Panc1 (cell line): ENCODE data around the gene CHPF2. TPM values are rescaled to one million over a fixed set of nuclear protein-coding genes. Genes with fewer than 3 reads are reported as not detected.

Experiments
- ATAC-seq: fragments of 200-7000 bp; cut with Tn5 transposase; 2 replicates; pipeline ENCODE4 v1.9.1; 2020; ENCODE audit warnings: mild to moderate bottlenecking, moderate library complexity
- BruUV-seq: library from RNA; stranded (reverse); fragments of 400-500 nt; replicated peaks from 2 replicates; lab custom pipeline; 2021; lab: Mats Ljungman, UMichigan
- CTCF ChIA-PET: fragments of 300-600 bp; sonication (Branson Sonifier 250); formaldehyde crosslinking; loops from one replicate; lab custom pipeline; 2022; ENCODE audit warnings: antibody characterized with exemption; lab: Charles Lee
- POLR2A ChIA-PET: fragments of 300-600 bp; sonication (Branson Sonifier 250); formaldehyde crosslinking; loops from one replicate; lab custom pipeline; 2022; ENCODE audit warnings: antibody characterized with exemption; lab: Charles Lee
- DNase-seq: peaks from one replicate; pipeline ENCODE4 v3.0.0-alpha.2; 2010; ENCODE audit warnings: low read depth, low spot score
- H3K27ac ChIP-seq: 2 replicates; pipeline ENCODE4 v1.5.1; 2011; ENCODE audit warnings: mild to moderate bottlenecking, low read length, inconsistent platforms
- H3K27me3 ChIP-seq: fragments of 200-500 bp; sonication (Bioruptor generic); 2 replicates; pipeline ENCODE4 v1.6.0; 2014; ENCODE audit warnings: low read length, inconsistent platforms; ENCODE audit not compliant: control insufficient read depth, insufficient read depth
- H3K36me3 ChIP-seq: fragments of 200-500 bp; sonication (Bioruptor generic); 2 replicates; pipeline ENCODE4 v1.5.1; 2014; ENCODE audit warnings: inconsistent platforms, mild to moderate bottlenecking, low read length, moderate library complexity; ENCODE audit not compliant: control insufficient read depth, insufficient read depth
- H3K4me1 ChIP-seq: 2 replicates; pipeline ENCODE4 v1.5.1; 2011; ENCODE audit warnings: inconsistent platforms, mild to moderate bottlenecking, low read length, moderate library complexity; ENCODE audit not compliant: control insufficient read depth, insufficient read depth
- H3K4me3 ChIP-seq, 2 experiments: 2 replicates each; pipeline ENCODE4 v1.5.1; 2011 to 2012; ENCODE audit warnings: low read depth in 2 of 2, low read length in 2 of 2, mild to moderate bottlenecking in 2 of 2, inconsistent platforms in 1 of 2, moderate library complexity in 1 of 2
- H3K9me3 ChIP-seq: fragments of 200-500 bp; sonication (Bioruptor generic); 2 replicates; pipeline ENCODE4 v1.5.1; 2014; ENCODE audit warnings: low read depth, mild to moderate bottlenecking, inconsistent platforms, low read length, moderate library complexity; ENCODE audit not compliant: control insufficient read depth, insufficient read depth
- CTCF ChIP-seq: fragments of 450-650 bp; IDR thresholded peaks from 2 replicates; pipeline ENCODE4 v1.5.1; 2017; ENCODE audit warnings: mild to moderate bottlenecking
- POLR2AphosphoS5 ChIP-seq: IDR thresholded peaks from 2 replicates; pipeline ENCODE4 v1.6.1; 2012; ENCODE audit warnings: mild to moderate bottlenecking, low read depth, low read length, moderate library complexity
- REST ChIP-seq, 2 experiments: IDR thresholded peaks; 2 replicates each; pipeline ENCODE4 v1.6.1; 2011 to 2012; ENCODE audit warnings: low read depth in 2 of 2, control low read depth in 1 of 2, low read length in 1 of 2, mild to moderate bottlenecking in 1 of 2, moderate library complexity in 1 of 2; ENCODE audit not compliant: insufficient read depth in 1 of 2
- SIN3A ChIP-seq: IDR thresholded peaks from 2 replicates; pipeline ENCODE4 v1.6.1; 2012; ENCODE audit warnings: low read depth, mild to moderate bottlenecking, low read length, moderate library complexity, borderline replicate concordance; ENCODE audit not compliant: insufficient read depth
- TCF7L2 ChIP-seq: IDR thresholded peaks from 2 replicates; pipeline ENCODE4 v1.6.1; 2011; ENCODE audit warnings: mild to moderate bottlenecking, low read depth, low read length, inconsistent platforms
- in situ Hi-C: cut with HindIII; loops from 2 replicates; pipeline ENCODE4 v1.10.0; 2016; ENCODE audit warnings: low sequenced_read_pairs, low pct_unique_long_range_greater_than_20kb
- intact Hi-C: fragments of 100-400 bp; cut with micrococcal nuclease; formaldehyde crosslinking; loops from one replicate; pipeline ENCODE4 v1.10.0; 2022; ENCODE audit not compliant: unreplicated experiment
- total RNA-seq: library from RNA; stranded (reverse); gene quantifications from one replicate; pipeline ENCODE4 v1.2.1, GENCODE V29; 2021; ENCODE audit not compliant: unreplicated experiment

Gene CHPF2
- total RNA-seq, 1 experiment from 2014 or later, result 44.9 TPM

DNA sequence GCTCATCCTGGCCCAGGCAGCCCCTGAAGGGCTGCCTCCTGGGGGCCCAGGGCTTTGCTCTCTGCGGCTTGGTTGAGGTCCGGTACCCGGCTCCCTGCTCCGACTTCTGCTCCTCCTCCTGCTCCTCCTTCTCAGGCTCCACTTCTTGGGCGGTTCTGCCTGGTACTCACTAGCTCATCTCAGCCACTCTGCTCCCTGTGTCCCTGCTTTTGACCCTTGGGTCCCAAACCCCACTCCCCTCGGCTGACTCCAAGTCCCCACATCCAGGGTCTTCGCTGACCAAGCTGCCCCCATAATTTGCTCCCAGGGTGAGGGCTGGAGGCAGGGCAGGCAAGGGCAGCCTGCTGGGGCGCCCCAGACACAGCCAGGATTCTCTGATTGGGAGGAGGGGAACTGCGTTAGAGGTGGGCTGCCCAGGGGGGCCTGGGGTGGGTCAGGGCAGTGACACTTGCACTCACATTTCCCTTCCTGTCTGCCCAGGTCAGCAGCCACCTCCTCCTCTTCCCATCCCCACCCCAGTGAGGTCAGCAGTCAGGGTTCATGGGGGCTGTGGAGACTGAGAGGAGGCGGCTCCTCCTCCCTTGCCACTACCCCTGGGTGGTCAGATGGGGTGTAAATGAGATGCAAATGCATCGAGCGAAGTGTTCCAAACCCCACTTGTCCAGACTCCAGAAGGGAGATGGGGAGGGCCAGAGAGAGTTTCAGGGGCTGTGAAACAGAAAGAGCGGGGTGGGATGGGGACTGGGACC lies 14.0 kb downstream of the CHPF2 start:
- Histone ChIP-seq H3K4me1 (peaks cover 42% of the 10 kb centered on the region), H3K4me3 (peak overlapping the region; percentile 32 to 44; a peak in 3 of 4 replicates), H3K36me3 (no peaks in the 10 kb centered on the region), H3K9me3 (no peaks in the 10 kb centered on the region), H3K27ac (no peak overlapping the region), H3K27me3 (no peaks in the 10 kb centered on the region)
- ChIA-PET POLR2A (no interaction called here), CTCF (interaction anchor here (0.6 to 1.0 kb wide), 5 partner anchors 19 to 139 kb away, joined by 3 to 14 read pairs (median 3); no protein-coding TSS in a partner anchor)
- intact Hi-C loops (no loop called here), in situ Hi-C loops (no loop called here)
- no peak for DNase-seq
- ATAC-seq, result peak; percentile 46; the same call in 1 of the 2 replicates
- no peak for TF ChIP-seq SIN3A
- no peak for TF ChIP-seq REST (IDR thresholded peaks at IDR 0.05; ENCODE audit: insufficient read depth in 1 of 2, low read depth in 2 of 2, low read length in 1 of 2)
- no peak for TF ChIP-seq POLR2AphosphoS5
- TF ChIP-seq CTCF, result no peak
- TF ChIP-seq TCF7L2, result no peak
- no TSS peak for BruUV-seq

GRCh38 chr7:151246851-151247580 lies 14.7 kb downstream of the CHPF2 start:
- Histone ChIP-seq H3K27me3 (no peaks in the 10 kb centered on the region), H3K36me3 (no peaks in the 10 kb centered on the region), H3K4me3 (peak overlapping the region in 1 of 2 experiments; percentile 75; a peak in 2 of 4 replicates), H3K27ac (no peak overlapping the region; the same call in 1 of the 2 replicates), H3K9me3 (no peaks in the 10 kb centered on the region), H3K4me1 (peaks cover 44% of the 10 kb centered on the region)
- DNase-seq, result no peak
- ATAC-seq, result 0 out of 2 replicates have a peak, but pooled peaks have one; percentile 0
- no TSS peak for BruUV-seq
- CTCF ChIA-PET, result interaction anchor here (1.0 kb wide), 1 partner anchor 20 kb away, joined by 6 read pairs; the partner anchor contains the start of gene ABCF2
- intact Hi-C loops (no loop called here), in situ Hi-C loops (no loop called here)
- POLR2A ChIA-PET, result interaction anchor here (0.7 kb wide), 1 partner anchor 15 kb away, joined by 8 read pairs; the partner anchor contains the start of gene CHPF2
- TF ChIP-seq TCF7L2, result no peak
- no peak for TF ChIP-seq REST (IDR thresholded peaks at IDR 0.05; ENCODE audit: insufficient read depth in 1 of 2, low read depth in 2 of 2, low read length in 1 of 2)
- no peak for TF ChIP-seq CTCF
